ENCODE results near the gene MRPL36.

GRCh38 chr5:1777281-1778137 is 22.1 kb downstream of the MRPL36 start:
- TF ChIP-seq CTCF (IDR thresholded peaks at IDR 0.05) (no peak), EP300 (IDR thresholded peaks at IDR 0.05) (no peak), POLR2A (IDR thresholded peaks at IDR 0.05) (no peak)

All from ovary (tissue), 3 donors.